Esophagus muscularis mucosa (tissue), 4 donors: Measurements from ENCODE around the gene MDFIC2. TPM values are rescaled to one million over a fixed set of nuclear protein-coding genes. Genes with fewer than 3 reads are reported as not detected.
A peak's percentile ranks its signal among the peaks of the same experiment; 100 is the strongest.

Experiments
- DNase-seq: peaks from one replicate; pipeline ENCODE4 v3.0.0-alpha.2; 2017; ENCODE audit errors: extremely low spot score
- H3K27ac ChIP-seq, 4 donors: fragments of 200-600 bp; sonication (generic); replicated peaks in 1 of 4; 1 replicate in 3 of 4; 2 replicates in 1 of 4; pipeline ENCODE4 v1.5.1; 2016 to 2019; ENCODE audit warnings: mild to moderate bottlenecking in 1 of 4
- H3K27me3 ChIP-seq, 4 donors: fragments of 200-600 bp; sonication (generic); one replicate each; pipeline versions ENCODE4 v1.5.1 to v1.6.0; 2016 to 2019
- H3K36me3 ChIP-seq, 4 donors: fragments of 200-600 bp; sonication (generic); one replicate each; pipeline ENCODE4 v1.5.1; 2016 to 2019
- H3K4me1 ChIP-seq, 4 donors: fragments of 200-600 bp; sonication (generic); one replicate each; pipeline ENCODE4 v1.5.1; 2016 to 2019
- H3K4me3 ChIP-seq, 4 donors: fragments of 200-600 bp; sonication (generic); 1 replicate in 2 of 4; 2 replicates in 2 of 4; pipeline ENCODE4 v1.5.1; 2016 to 2019; ENCODE audit warnings: mild to moderate bottlenecking in 4 of 4, moderate library complexity in 1 of 4
- H3K9me3 ChIP-seq, 4 donors: fragments of 200-600 bp; sonication (generic); 1 replicate in 3 of 4; 2 replicates in 1 of 4; pipeline ENCODE4 v1.5.1; 2016 to 2019
- EP300 ChIP-seq: sonication (generic); formaldehyde crosslinking; IDR thresholded peaks from one replicate; pipeline ENCODE4 v1.6.1; 2017; ENCODE audit warnings: antibody characterized with exemption
- POLR2A ChIP-seq: fragments of 450-650 bp; IDR thresholded peaks from one replicate; pipeline ENCODE4 v1.6.1; 2017; ENCODE audit warnings: antibody characterized with exemption, moderate library complexity, mild to moderate bottlenecking, low read depth
- POLR2AphosphoS5 ChIP-seq, 2 donors: sonication (generic); formaldehyde crosslinking; IDR thresholded peaks; one replicate each; pipeline ENCODE4 v1.6.1; 2017; ENCODE audit warnings: antibody characterized with exemption in 2 of 2
- WGBS: methylation state at CpG from one replicate; pipeline ENCODE4 v1.1.5; 2018; 5-methylcytosine and 5-hydroxymethylcytosine counted together
- intact Hi-C: fragments of 100-400 bp; cut with DNase I; formaldehyde crosslinking; loops from one replicate; pipeline ENCODE4 v1.15.1; 2023
- total RNA-seq, 4 donors: library from RNA; depleted of rRNA; stranded (reverse); fragments of >200 nt; gene quantifications; one replicate each; pipeline versions ENCODE4 v1.1.0 to v1.2.1, GENCODE V29; 2016
- TF ChIP-seq, protein P1 (sequence below), 3 experiments: fragments of 200-600 bp in 2 of 3; fragments of 450-650 bp in 1 of 3; sonication (generic) in 2 of 3; IDR thresholded peaks; one replicate each; pipeline ENCODE4 v1.5.1; 2017 to 2019; ENCODE audit warnings: antibody characterized with exemption in 3 of 3, mild to moderate bottlenecking in 2 of 3, moderate library complexity in 1 of 3

The MDFIC2 gene
- total RNA-seq, 4 donors from 2014 or later = not detected

DNA sequence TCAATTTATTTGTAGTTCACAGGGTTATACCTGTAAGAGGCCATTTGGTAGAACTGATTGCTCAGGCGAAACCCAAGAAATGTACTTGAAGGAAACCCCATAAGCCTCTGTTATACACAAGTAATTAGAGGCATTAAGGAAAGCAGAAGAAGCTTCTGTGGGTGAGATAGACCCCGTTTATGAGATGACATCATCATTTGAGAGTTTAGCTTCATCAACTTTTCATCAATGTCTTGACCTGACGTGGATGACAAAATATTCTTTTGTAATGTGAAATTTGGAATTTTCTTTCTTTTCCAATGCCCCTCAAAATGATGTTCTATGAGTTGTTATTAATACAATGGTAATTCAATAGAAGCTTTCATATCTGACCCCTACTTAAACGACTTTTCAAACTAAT is 136.2 kb downstream of the MDFIC2 start:
- no peaks in the 10 kb centered on the region for H3K27me3 ChIP-seq
- H3K4me3 ChIP-seq = no peak overlapping the region
- DNase-seq = no peak
- no peak overlapping the region for H3K27ac ChIP-seq
- intact Hi-C loops = no loop called here
- H3K36me3 ChIP-seq = no peaks in the 10 kb centered on the region
- H3K4me1 ChIP-seq = peaks cover 0 to 16% (median 12%) of the 10 kb centered on the region in 4 donors
- TF ChIP-seq, protein P1, sequence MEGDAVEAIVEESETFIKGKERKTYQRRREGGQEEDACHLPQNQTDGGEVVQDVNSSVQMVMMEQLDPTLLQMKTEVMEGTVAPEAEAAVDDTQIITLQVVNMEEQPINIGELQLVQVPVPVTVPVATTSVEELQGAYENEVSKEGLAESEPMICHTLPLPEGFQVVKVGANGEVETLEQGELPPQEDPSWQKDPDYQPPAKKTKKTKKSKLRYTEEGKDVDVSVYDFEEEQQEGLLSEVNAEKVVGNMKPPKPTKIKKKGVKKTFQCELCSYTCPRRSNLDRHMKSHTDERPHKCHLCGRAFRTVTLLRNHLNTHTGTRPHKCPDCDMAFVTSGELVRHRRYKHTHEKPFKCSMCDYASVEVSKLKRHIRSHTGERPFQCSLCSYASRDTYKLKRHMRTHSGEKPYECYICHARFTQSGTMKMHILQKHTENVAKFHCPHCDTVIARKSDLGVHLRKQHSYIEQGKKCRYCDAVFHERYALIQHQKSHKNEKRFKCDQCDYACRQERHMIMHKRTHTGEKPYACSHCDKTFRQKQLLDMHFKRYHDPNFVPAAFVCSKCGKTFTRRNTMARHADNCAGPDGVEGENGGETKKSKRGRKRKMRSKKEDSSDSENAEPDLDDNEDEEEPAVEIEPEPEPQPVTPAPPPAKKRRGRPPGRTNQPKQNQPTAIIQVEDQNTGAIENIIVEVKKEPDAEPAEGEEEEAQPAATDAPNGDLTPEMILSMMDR (IDR thresholded peaks at IDR 0.05) = no peak
- TF ChIP-seq POLR2AphosphoS5 (IDR thresholded peaks at IDR 0.05) (no peak), POLR2A (no peak), EP300 (no peak)
- H3K9me3 ChIP-seq = no peaks in the 10 kb centered on the region
- 89% methylated on average over 4 of the region's 4 CpGs for WGBS

DNA sequence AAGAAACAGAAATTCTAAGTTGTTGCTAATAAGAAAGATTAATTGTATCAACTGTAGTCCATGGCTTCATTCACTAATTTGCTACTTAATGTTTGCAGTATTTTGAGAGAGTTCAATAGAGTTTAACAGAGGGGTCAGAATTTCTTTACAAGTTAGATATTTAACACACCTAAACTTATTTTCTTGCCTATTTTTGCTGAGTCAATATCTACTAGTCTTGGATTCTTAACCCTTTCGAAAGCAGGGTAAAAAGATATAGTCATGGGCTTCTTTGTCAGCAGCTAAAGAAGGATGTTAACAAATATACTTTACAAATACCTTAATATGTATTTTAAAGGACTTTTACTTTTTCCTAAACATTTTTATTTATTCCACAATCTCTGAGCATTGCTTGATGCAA is 155.6 kb downstream of the MDFIC2 start:
- no peaks in the 10 kb centered on the region for H3K36me3 ChIP-seq
- WGBS = 97% methylated on average over 1 of the region's 1 CpG
- no peaks in the 10 kb centered on the region for H3K9me3 ChIP-seq
- intact Hi-C loops = no loop called here
- TF ChIP-seq POLR2AphosphoS5 (IDR thresholded peaks at IDR 0.05) = no peak
- TF ChIP-seq, protein P1 (IDR thresholded peaks at IDR 0.05) = no peak
- no peak for TF ChIP-seq EP300
- no peak for TF ChIP-seq POLR2A
- H3K4me3 ChIP-seq = no peak overlapping the region
- H3K4me1 ChIP-seq = no peaks in the 10 kb centered on the region
- DNase-seq = no peak
- H3K27me3 ChIP-seq = no peaks in the 10 kb centered on the region
- no peak overlapping the region for H3K27ac ChIP-seq

- H3K36me3 ChIP-seq = no peaks in the 10 kb centered on the region
- H3K9me3 ChIP-seq = no peaks in the 10 kb centered on the region
- H3K4me3 ChIP-seq = no peak overlapping the region
- TF ChIP-seq, protein P1 (IDR thresholded peaks at IDR 0.05) = no peak
- no peak for TF ChIP-seq EP300
- no peak for TF ChIP-seq POLR2A
- no peak for TF ChIP-seq POLR2AphosphoS5 (IDR thresholded peaks at IDR 0.05)
- H3K27ac ChIP-seq = no peak overlapping the region
- no peak for DNase-seq
- 65% methylated on average over 3 of the region's 3 CpGs for WGBS
- intact Hi-C loops = no loop called here
- H3K4me1 ChIP-seq = peaks cover 0 to 15% (median 5%) of the 10 kb centered on the region in 4 donors
- no peaks in the 10 kb centered on the region for H3K27me3 ChIP-seq
Measured at GRCh38 chr3:70150599-70150998, 161.8 kb downstream of the MDFIC2 start.

GRCh38 chr3:70149714-70150400 is 162.6 kb downstream of the MDFIC2 start:
- H3K4me1 ChIP-seq = peaks cover 0 to 15% (median 5%) of the 10 kb centered on the region in 4 donors
- TF ChIP-seq, protein P1 (IDR thresholded peaks at IDR 0.05) = no peak
- TF ChIP-seq POLR2AphosphoS5 (IDR thresholded peaks at IDR 0.05) (no peak), EP300 (no peak), POLR2A (no peak)
- no peaks in the 10 kb centered on the region for H3K27me3 ChIP-seq
- H3K4me3 ChIP-seq = no peak overlapping the region
- intact Hi-C loops = no loop called here
- DNase-seq = no peak
- H3K36me3 ChIP-seq = no peaks in the 10 kb centered on the region
- WGBS = 32% methylated on average over 4 of the region's 4 CpGs
- peak overlapping the region in 2 of 4 donors; percentile 13 to 17 for H3K27ac ChIP-seq
- no peaks in the 10 kb centered on the region for H3K9me3 ChIP-seq
